ENCODE results near the gene WFDC5.
"Not testable (repeated sequence)": the region's sequence is repeated elsewhere in the genome, so short reads cannot be mapped to it uniquely, and the experiment has no call there.

GRCh38 chr20:45063107-45063506, 51.9 kb downstream of the WFDC5 start:
- not testable (repeated sequence) for TF ChIP-seq CTCF (IDR thresholded peaks at IDR 0.05); USF2 (CRISPR knock-in tag; IDR thresholded peaks at IDR 0.05); SMAD3 (CRISPR knock-in tag; IDR thresholded peaks at IDR 0.05; ENCODE audit: borderline replicate concordance); PREB (CRISPR knock-in tag; IDR thresholded peaks at IDR 0.05; ENCODE audit: borderline replicate concordance)
